ENCODE results near the gene FCRL1.

The FCRL1 gene

DNA sequence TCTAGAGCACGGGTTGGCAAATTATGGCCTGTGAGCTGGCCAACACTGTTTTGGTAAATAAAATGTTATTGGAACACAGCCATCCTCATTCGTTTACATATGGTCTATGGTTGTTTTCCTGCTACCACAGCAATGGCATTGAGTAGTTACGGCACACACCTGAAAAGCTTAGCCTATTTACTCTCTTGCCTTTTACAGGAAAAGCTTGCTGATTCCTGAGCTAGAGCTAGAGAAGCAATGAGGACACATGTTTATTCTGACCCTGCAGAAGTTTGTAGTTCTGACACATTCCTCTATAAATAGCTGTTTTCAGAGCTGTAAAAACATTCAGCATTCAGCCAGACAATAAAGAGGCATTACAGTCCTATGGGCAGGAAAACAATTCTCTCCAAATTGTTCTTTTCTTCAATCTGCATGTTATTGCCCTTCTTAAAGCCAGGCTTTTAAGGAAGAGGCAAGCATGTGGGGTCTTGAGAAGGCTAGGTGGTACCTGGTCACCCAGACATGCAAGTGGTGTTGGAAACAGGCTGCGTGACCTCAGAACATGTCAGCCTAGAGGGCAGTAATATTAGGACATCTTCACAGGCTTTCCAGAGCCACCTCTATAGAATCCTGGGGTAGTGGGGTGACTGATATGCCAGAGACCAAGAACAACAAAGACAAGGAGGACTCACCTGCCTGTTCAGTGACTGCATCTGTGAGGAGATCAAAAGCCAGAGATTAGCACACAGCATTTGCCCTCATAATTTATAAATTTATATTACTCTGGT lies 44.6 kb downstream of the FCRL1 start:
- Mint-ChIP-seq H3K4me3 (peak overlapping the region; percentile 90), H3K4me1 (peaks cover 55% of the 10 kb centered on the region), H3K27me3 (no peaks in the 10 kb centered on the region), H3K36me3 (peaks cover 19% of the 10 kb centered on the region), H3K27ac (peak overlapping the region; percentile 79), H3K9me3 (no peaks in the 10 kb centered on the region)
- ATAC-seq (ENCODE audit: low read depth) (no peak), DNase-seq (ENCODE audit: low spot score in 2 of 2) (no peak)

DNA sequence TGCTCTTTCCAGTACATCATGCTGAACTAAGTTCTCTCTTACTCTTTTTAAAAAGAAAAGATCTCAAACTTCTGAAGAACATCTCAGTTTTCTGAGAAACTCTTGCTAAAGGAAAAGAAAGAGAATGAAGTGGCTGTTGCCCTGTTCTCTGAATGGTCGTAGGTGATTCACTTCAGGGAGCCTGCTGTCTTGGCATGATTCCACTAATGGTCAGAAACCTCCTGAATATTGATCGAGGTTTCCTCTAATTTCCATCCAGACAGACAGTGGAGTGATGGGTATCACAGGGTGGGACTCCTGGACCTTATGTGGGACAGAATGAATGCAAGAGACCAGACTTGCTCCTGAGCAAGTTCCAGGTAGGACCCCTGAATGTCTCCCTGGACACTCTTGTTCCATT lies 45.5 kb downstream of the FCRL1 start:
- Mint-ChIP-seq H3K27me3 (no peaks in the 10 kb centered on the region), H3K9me3 (no peaks in the 10 kb centered on the region), H3K4me1 (peaks cover 47% of the 10 kb centered on the region), H3K4me3 (peak overlapping the region; percentile 83), H3K27ac (peak overlapping the region; percentile 2), H3K36me3 (peaks cover 19% of the 10 kb centered on the region)
- ATAC-seq (ENCODE audit: low read depth): no peak
- DNase-seq (ENCODE audit: low spot score in 2 of 2): no peak

DNA sequence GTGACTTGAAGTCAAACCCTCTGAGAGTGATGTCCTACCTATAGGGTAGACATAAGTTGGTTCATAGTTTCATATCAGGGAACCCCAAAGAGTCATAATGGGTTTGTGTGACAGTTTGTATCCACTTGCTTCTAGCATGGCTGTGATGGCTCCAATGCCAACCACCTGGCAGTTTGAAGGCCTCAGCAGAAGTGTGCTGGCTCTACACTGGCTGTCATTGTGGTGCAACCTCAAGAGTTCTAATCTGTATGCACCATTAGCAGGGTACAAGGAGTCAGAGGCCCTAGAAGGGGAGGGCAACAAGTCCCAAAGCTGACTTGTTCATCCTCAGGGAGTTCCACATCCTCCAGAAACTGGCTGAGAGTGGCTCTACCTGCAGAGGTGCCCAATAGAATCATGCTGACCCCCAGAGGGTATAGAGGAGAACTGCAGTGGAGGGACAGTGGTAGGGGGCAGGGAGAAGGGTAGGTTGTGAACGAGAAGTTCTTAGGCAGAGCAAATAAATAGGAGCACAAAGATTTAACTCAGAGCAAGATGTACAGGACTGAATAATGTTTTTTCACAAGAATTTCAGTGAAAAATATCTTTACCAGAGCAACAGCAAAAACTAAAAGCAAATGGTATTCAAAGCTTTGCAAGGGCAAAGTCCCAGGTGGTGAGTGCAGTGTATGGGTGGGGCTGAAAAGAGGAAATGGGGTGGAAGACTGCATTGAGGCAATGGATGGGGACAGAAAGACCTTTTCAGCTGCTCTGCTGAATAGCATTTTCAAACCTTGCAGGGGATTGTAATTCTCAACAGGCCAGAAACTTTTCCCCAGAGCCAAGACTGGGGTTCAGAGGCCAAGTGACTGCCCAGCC lies 46.2 kb downstream of the FCRL1 start:
- peak overlapping the region; percentile 83 for H3K4me3 Mint-ChIP-seq
- peak; percentile 92 for ATAC-seq (ENCODE audit: low read depth)
- peaks cover 24% of the 10 kb centered on the region for H3K36me3 Mint-ChIP-seq
- peak in 1 of 2 donors; percentile 57 for DNase-seq (ENCODE audit: low spot score in 2 of 2)
- peak overlapping the region; percentile 2 for H3K27ac Mint-ChIP-seq
- no peaks in the 10 kb centered on the region for H3K27me3 Mint-ChIP-seq
- H3K9me3 Mint-ChIP-seq: no peaks in the 10 kb centered on the region
- peaks cover 43% of the 10 kb centered on the region for H3K4me1 Mint-ChIP-seq

DNA sequence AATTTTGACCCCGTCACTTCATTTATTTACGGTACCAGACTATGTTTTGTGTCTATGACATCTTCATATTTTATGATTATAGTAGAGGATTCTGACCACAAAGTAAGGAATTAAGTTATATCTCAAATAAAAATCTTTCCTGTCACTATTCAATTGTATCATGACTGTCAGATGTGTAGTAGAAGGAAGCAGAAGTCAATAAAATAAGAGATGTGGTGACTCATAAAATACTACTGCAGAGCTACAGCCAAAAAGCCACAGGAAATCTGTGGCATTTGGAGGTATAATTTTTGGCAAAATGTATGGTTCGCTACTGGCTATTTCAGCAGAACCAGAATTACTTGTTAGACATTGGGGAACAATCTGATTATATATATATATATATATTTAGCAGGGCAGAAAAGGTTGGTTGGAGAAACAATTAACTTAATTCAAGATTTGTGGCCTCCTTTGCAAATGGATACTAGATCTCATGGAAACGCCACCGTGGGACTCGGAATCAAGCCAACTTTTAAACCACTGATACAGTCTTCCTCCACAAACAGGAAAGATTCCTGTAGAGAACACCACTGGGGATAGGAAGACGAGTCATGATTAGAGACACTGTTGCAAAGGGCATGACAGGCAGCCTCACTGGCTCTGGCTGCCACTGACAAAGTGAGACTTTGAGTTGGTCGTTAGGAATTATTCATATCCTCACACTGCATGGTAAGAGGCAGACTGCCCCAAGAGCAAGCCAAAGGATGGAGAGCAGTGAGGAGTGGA lies 48.1 kb downstream of the FCRL1 start:
- Mint-ChIP-seq H3K4me3 (peak overlapping the region; percentile 83), H3K9me3 (no peaks in the 10 kb centered on the region), H3K27ac (peak overlapping the region; percentile 85), H3K36me3 (peaks cover 32% of the 10 kb centered on the region), H3K4me1 (peaks cover 41% of the 10 kb centered on the region), H3K27me3 (no peaks in the 10 kb centered on the region)
- ATAC-seq (ENCODE audit: low read depth) (no peak), DNase-seq (ENCODE audit: low spot score in 2 of 2) (no peak)

DNA sequence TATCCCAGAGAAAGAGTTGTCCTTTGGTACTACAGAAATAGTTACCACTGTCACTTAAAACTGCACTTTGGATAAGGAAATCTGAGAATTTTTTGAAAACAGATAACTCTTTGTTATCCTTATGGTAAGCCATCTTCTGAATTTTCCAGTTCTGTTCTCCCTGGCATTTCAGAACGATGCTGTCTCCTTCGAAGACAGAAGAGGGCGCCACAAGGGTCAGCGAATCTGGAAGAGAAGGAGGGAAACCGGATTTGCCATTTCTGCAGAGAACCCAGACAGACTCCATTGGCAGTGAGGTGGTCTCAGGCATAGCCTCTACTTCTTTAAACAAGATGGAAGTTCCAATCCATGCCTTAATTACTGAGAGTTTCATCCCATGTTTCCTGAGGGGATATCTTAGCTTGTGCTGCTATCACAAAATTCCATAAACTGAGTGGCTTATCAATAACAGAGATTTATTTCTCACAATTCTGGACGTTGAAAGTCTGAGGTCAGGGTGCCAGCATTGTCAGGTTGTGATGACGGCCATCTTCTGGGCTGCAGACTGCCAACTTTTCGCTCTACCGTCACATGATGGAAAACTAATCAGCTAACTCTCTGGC lies 49.4 kb downstream of the FCRL1 start:
- H3K4me3 Mint-ChIP-seq: peak overlapping the region; percentile 21
- peak overlapping the region; percentile 85 for H3K27ac Mint-ChIP-seq
- DNase-seq (ENCODE audit: low spot score in 2 of 2): no peak

DNA sequence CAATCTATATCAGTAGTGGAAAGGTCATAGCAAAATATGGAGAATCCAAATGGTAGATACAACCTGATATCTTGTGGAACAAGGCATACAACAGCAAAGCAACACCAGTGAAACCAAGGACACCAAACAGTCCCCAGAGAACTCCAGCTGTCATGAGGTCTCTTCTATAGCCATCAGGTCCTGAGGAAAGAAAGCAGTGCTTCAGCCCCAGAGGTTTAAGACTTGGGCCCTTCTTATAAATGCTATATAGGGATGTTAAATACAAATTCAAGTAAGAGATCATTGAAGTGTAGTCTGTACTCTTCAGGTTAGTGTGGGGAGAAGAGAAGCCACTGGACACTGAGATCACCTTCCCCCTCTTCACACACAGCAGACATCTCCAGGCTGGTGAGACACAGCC lies 53.1 kb downstream of the FCRL1 start:
- no peak for ATAC-seq (ENCODE audit: low read depth)
- Mint-ChIP-seq H3K36me3 (peaks cover 56% of the 10 kb centered on the region), H3K27ac (peak overlapping the region; percentile 74), H3K9me3 (no peaks in the 10 kb centered on the region), H3K4me1 (peaks cover 40% of the 10 kb centered on the region), H3K27me3 (no peaks in the 10 kb centered on the region), H3K4me3 (no peak overlapping the region)
- no peak for DNase-seq (ENCODE audit: low spot score in 2 of 2)

More for the DNA sequence above, 49.4 kb downstream of the FCRL1 start:
- no peaks in the 10 kb centered on the region for H3K9me3 Mint-ChIP-seq
- H3K4me1 Mint-ChIP-seq: peaks cover 37% of the 10 kb centered on the region
- H3K27me3 Mint-ChIP-seq: no peaks in the 10 kb centered on the region
- ATAC-seq (ENCODE audit: low read depth): no peak
- peaks cover 38% of the 10 kb centered on the region for H3K36me3 Mint-ChIP-seq

DNA sequence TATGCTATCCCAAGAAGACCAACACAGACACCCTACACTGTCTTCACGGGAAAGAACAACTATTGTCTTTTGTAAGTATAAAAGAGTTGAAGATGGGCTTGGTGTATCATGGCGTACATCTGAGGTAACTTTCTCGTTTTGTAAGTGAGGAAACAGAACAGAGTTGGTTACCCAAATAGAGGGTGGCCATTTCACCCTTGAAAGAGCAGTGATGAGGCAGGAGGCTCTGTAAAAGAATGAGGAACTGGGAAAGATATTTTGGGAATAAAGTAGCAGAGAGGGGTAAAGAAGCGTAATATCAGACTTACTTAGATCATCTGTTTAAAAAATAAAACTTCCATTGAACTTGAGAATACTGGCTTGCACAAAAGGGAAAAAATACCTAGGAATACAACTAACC lies 61.9 kb downstream of the FCRL1 start:
- no peak for ATAC-seq (ENCODE audit: low read depth)
- DNase-seq (ENCODE audit: low spot score in 2 of 2): no peak
- H3K27me3 Mint-ChIP-seq: no peaks in the 10 kb centered on the region
- peak overlapping the region; percentile 79 for H3K27ac Mint-ChIP-seq
- peaks cover 28% of the 10 kb centered on the region for H3K4me1 Mint-ChIP-seq
- H3K36me3 Mint-ChIP-seq: peaks cover 63% of the 10 kb centered on the region
- H3K4me3 Mint-ChIP-seq: peak overlapping the region; percentile 50
- H3K9me3 Mint-ChIP-seq: peaks cover 5% of the 10 kb centered on the region

DNA sequence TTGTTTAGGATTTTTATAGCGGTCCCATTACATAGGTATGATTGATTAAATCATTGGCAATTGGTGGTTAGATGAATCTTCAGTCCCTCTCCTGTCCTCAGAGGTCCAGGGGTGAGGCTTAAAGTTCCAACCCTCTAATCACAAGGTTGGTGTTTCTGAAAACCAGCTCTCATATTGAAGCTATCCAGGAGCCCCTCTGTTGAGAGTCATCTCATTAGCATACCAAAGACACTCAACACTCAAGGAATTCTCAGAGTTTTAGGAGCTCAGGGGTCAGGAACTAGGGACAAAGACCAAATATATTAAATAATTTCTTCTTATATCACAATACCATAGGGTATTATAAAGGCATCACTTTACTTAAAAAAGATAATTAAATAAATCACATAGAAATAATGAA lies 66.3 kb downstream of the FCRL1 start:
- no peak for ATAC-seq (ENCODE audit: low read depth)
- Mint-ChIP-seq H3K27me3 (no peaks in the 10 kb centered on the region), H3K4me1 (peaks cover 20% of the 10 kb centered on the region), H3K27ac (no peak overlapping the region), H3K36me3 (peaks cover 50% of the 10 kb centered on the region), H3K9me3 (no peaks in the 10 kb centered on the region), H3K4me3 (no peak overlapping the region)
- no peak for DNase-seq (ENCODE audit: low spot score in 2 of 2)

DNA sequence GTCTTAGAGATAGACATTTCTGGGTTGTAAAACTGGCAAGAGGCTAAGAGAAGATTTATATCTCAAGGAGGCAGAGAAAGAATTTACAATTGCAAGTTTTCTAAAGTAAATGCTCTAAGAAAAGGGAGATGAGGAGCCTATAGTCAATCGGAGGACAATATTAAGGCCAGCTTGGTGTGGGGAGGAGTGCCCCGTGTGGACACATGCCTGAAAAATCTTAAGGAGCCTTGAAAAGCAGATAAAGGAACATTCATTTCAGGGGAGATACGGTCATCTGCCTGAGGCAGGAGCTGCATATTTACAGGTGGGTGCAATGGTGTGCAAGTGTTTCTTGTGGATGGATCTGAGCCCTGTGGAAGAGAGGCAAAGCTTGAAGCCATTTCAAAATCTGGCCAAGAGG lies 68.6 kb downstream of the FCRL1 start:
- H3K4me3 Mint-ChIP-seq: no peak overlapping the region
- H3K27me3 Mint-ChIP-seq: no peaks in the 10 kb centered on the region
- peak overlapping the region; percentile 43 for H3K27ac Mint-ChIP-seq
- DNase-seq (ENCODE audit: low spot score in 2 of 2) (no peak), ATAC-seq (ENCODE audit: low read depth) (no peak)
- peaks cover 27% of the 10 kb centered on the region for H3K4me1 Mint-ChIP-seq
- H3K9me3 Mint-ChIP-seq: no peaks in the 10 kb centered on the region
- H3K36me3 Mint-ChIP-seq: peaks cover 48% of the 10 kb centered on the region

DNA sequence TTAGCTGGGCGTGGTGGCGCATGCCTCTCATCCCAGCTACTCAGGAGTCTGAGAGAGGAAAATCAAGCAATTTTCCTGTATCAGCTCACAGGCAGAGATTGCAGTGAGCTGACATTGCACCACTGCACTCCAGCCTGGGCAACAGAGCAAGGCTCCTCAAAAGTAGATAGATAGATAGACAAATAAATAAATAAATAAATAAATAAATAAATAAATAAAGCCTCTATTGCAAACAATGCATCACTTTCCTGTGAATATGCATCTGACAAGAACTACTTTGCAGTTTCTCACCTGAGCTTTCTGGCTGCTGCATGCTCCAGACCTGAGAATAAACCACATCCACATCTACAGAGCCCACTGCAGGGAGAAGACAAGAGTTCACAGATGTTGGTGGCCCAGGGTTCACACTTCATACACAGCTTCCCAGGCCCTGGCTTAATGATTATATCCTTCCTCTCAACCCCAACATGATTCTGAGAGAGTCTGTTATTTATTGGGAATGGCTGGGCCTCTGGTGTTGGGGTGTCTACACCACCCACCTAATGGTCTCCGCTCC lies 71.6 kb downstream of the FCRL1 start:
- H3K4me1 Mint-ChIP-seq: peaks cover 27% of the 10 kb centered on the region
- H3K27me3 Mint-ChIP-seq: no peaks in the 10 kb centered on the region
- no peak overlapping the region for H3K27ac Mint-ChIP-seq
- DNase-seq (ENCODE audit: low spot score in 2 of 2) (no peak), ATAC-seq (ENCODE audit: low read depth) (no peak)
- no peak overlapping the region for H3K4me3 Mint-ChIP-seq
- peaks cover 48% of the 10 kb centered on the region for H3K36me3 Mint-ChIP-seq
- H3K9me3 Mint-ChIP-seq: no peaks in the 10 kb centered on the region
